GM21367 (cell line): ENCODE data around the gene TNIK.

Source experiments
- ATAC-seq: cut with Tn5 transposase; IDR thresholded peaks from one replicate; pipeline ENCODE4 v1.9.1; 2021; ENCODE audit not compliant: unreplicated experiment

Gene TNIK

DNA sequence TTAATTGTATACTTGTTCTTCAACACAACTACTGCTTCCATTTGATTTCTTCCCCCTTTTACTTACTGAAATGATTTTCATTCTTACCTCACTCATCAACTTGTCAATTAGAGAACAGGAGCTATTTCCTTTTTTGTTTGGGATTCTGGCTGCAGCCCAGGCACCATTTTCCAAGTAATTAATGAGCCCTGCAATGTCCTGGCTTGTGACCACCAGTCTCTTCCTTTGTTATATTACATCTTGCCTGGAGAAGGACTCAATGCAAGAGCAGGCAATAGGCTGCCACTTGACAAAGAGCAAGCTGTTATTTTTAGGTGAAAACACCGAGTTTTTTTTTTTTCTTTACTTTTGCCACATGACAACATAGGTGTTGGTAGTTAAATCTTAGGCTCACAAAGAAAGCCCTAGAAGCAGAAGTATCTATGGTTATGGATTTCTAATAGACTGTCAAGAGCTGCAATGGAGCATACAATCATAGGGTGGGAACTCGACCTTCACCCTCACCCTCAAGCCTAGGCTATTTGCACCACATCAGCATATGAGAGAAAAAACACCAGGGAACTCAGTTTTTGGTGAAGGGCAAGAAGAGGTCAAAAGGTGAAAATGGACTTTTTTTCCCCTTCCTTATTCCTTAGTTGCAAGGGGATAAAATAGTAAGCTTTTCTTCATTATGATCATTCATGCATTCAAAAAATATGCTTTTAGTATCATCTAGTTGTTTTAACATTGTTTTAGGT lies 114.9 kb downstream of the TNIK start:
- ATAC-seq: no peak

DNA sequence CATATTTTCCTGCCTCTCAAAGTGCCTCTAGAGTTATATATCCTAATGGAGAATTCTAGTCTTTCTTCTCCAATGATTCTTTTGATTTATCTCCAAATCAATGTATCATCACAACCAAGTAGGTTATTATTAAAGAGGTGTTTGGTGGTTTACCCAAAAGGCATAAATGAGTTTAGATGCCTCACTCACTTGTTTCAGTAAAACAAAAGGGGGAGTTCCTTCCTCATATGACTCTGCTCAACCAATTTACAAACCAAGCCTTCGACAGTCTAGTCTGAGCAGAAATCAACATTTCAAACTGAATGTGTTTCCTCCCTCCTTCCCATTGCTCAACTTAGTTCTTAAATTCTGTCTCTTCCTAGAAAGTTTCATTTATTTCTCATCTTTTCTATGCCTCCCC lies 116.5 kb downstream of the TNIK start:
- no peak for ATAC-seq

DNA sequence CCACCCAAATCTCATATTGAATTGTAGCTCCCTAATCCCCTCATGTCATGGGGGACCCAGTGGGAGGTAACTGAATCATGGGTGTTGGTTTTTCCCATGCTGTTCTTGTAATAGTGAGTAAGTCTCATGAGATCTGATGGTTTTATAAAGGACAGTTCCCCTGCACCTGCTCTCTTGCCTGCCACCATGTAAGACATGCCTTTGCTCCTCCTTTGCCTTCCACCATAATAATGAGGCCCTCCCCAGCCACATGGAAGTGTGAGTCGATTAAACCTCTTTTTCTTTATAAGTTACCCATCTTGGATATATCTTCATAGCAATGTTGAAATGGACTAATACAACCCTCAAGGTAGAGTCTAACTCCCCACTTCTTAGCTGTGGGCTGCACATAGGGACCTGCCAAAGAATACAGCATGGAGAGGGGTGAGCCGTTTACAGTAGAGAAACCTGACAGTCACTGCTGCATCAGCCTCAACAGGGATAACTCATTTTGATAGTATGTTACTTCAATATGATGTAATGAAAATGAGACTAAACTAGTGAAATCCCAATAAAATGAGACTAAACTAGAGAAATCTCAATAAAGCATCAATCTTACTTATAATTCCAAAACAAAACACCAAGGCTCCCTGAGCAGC lies 117.3 kb downstream of the TNIK start:
- ATAC-seq: no peak

DNA sequence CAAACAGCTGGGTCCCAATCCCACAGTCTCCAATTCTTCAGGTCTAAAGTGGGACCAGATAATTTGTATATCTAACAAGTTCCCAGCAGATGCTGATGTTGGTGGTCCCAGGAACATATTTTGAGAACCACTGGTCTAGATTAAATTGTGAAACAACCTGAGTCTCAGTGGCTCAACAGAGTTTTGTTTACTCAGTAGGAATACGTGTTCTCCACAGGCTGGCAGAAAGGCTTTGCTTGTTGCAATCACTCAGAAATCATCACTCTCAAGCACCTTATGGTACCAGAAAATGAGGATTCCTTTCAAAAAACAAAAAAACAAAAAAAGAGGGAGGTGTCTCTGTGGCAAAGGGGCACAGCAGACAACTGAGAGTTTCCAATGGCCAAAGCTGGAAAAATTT lies 118.0 kb downstream of the TNIK start:
- no peak for ATAC-seq

DNA sequence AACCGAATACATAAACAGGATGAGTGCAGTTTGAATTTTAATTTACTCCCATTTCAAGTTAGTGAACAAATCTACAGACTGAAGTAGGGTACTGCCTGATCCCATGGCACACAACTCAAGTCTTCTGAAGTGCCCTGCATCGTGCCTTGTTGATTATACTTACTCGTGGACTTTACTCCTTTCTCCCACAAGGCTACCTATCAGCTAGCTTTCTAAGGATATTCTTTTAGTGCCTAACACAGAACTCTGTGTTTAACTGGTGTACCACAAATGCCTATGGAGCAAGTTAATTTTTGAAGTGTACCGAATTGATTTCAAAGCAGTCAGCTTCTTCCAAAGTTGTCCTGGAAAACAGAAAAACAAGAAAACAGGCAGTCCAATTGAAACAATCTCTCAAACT lies 119.8 kb downstream of the TNIK start:
- no peak for ATAC-seq

DNA sequence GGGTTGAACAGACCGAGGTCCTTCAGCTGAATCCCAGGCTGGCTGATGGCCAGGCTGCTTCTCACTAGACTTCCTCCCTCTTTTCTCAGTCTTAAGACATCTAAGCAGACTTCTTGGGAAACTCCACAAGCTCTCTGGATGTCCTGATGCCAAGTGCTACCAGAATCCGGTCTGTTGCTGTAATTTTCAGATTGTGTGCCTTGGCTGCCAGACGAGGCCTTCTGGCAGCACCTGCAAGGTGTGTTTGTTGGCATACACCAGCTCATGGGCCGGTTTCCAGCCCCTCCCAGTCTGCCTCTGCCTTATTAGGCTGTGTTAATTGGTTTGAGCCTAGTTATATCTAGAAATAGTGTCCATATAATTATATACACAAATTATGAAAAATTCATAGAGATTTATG lies 120.6 kb downstream of the TNIK start:
- ATAC-seq: no peak

DNA sequence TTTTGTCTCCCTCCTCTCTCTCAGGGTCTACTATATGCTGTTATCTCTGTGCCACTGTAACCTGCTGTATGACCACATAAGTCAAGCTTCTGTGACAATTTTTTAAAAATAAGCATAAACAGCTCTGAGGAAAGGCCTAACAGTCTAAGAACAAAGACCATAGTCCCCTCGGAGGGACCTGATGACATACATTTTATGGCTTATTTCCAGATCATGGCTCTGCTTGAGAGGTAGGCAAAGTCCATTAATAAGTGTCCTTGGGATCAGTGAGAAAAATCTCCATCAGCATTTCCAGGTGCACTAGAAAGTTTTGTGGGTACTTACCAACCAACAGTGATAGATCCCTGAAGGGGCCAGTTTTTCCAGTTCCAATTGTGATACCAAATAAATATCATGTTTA lies 123.8 kb downstream of the TNIK start:
- no peak for ATAC-seq

DNA sequence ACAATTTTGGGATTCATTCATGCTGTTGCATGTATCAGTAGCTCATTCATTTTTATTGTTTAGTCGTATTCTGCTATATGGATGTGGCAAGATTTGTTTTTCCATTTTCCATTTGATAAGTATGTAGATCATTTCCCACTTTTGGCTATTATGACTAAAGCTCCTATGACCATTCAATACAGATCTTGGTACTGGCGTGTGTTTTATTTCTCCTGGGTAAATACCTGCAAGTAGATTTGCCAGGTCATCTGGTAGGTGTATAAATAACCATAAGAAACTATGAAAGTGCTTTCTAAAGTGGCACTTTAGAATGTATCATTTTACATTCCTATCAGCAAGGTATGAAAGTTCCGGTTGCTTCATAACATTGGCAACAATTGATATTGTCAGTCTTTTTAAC lies 124.6 kb downstream of the TNIK start:
- no peak for ATAC-seq

DNA sequence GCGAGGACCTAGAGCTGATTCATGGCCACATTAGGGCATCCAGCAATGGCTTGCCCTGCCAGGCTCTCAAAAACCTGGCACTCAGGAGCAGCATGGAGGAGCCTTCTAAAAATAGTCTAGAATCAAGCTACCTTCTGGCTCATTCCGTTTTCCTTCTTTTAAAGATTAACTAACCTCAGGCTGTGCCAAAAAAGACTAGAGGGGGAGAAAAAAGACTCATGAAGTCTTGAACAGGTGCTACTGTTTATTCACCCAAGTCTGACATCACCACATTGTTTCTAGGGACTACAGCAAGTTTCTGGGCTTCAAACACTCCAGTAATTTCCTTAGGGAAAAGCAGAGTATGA lies 125.8 kb downstream of the TNIK start:
- no peak for ATAC-seq

DNA sequence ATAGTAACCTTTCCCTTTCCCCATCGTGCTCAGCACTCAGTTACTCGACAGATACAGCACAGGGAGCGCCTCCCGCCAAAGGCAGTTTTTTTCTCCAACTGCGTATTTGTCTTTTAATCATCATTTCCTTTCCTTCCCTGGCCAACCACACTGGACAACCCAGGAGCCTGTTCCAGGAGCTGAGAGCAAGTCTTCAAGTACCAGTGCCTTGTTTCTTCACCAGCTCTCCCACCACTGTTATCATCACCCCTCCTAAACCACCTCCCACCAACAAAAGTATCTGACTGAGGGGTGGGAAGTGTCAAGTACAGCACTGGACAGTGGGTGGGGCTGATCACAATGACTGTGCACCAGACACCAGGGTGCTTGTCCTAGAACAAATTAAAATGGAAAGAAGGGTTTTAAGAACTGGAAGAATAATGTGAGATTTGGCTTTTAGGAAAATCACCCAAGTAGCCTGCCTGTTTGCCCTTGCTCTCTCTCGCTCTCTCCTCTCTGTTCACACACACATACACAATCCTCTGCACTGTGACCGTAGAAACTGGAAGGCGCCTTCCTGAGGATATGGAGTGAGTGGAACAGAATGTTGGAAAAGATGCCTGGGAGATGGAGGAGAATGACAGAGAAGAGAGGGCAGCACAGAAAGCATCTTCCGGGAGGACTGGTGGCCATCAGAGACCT lies 126.3 kb downstream of the TNIK start:
- no peak for ATAC-seq

DNA sequence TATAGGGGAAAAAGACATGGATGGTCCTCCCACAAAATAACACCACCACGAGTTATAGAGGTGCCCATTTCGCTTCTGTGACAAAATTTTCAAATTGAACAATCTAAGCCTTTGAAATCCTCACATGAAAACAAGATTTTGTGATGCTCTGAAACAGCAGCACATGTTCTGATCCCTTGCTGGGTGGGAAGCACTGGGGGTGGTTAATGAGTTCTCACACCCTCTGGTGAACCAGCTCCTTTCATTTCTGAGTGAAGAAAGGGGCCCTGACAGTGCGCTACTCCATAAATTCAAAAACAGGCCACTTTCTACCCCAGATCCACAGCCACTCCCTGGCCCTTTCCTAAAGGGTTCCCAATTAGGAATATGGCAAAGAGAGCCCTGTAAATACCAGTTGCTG lies 129.3 kb downstream of the TNIK start:
- ATAC-seq: no peak

DNA sequence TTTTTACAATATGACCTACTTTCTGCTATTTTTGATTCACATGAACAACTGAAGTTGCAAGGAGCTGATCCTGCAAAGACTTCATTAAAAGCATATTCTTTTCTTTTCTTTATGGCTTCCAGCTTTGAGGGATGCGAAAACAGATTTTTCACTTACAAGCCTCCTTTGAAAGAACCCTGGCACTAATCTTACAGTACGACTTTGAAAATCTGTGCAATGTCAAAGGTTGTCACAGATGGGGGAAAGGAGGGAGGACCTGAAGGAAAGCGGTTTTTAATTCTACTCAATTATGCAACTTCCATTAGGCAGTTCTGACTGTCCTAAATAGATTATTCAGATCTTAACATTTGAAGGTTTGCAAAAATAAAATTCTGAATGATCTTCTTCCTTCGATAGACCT lies 130.5 kb downstream of the TNIK start:
- ATAC-seq: no peak

DNA sequence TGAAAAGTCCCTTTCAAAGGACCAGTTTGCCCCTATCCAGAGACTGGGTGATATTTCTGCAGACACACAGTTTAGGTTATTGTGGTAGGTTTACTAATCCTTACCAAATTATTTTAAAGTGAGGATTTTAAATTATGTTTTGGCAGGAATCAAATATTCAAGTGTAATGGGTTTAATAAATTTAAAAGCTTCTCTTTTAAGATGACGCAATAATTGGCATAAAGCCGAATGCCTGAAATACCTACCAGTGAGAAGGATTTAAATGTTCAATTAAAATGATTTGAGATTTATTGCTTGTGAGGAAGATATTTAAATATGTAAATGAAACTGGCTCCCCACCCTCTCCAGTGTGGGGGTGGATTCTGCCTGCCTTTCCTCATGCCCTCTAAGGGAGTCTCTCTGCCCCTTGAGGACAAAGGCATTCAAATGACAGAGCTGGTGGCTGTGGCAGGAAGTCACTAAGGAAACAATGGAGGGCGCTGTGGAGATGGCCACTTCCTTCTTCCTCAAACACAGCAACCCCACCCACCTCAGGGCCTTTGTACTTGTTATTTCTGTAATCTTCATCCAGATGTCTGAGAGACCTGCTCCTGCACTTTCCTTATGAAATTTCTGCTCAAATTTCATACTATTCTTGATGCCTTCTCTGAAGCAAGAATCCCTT lies 131.7 kb downstream of the TNIK start:
- no peak for ATAC-seq

DNA sequence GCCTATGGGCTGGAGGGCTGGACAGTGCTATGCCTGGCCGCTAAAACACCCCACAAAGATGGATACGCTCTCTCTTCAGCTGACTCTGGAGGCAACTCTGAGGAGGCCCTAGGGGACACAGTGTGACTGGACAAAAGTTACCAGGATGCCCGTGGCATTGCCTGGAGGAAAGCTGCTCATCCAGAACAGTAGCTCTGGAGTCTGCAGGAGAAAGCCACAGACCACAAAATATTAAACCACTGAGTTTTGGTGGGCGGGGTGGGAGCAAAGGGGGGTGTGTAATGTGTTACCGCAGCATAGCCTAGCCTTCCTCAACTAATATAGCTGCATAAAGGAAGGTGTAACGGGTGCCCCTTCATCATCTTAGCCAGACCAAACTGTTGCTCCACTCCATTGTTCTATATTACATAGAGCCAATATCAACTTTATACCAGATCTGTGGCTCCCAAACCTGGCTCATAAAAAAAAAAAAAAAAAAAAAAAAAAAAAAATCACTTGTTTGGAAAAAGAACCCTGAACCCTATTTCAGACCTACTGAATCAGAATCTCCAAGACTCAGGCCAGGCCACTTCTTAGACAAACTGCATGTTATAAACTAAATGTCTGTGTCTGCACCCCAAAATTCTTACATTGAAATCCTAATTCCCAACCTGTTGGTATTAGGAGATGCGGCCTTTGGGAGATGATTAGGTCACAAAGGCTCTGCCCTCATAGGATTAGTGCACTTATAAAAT lies 132.6 kb downstream of the TNIK start:
- no peak for ATAC-seq

DNA sequence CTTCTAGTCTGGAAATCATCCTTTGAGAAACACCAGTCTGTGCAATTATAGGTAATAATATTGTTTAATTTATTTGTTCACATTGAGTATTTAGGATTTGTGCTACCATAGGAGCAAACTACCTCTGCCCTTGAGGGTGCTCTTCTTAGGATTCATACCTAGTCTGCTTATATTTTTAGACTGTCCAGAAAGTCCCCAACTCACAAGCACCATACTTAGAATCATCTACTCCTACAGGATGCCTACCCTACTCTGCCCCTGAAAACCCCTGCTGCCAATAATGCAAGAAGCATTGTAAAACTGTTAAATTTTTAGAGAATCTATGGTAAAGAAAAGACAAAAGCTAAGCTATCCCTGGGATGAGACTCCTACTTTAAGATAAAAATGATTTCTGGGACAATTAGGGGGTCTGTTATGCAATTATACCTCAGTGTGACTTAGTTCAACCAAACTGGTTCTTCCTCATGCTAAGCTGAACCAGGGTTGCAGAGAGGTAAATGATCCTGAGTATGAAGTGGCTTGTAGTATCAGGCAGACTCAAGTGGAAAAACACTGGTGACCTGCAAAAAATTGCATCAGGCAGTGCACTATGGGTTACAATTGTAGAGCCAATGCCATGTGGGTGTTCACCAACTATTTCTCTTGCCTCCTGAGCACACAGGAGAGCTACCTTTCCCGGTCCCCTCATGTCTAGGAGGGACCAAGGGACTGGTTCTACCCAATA lies 133.3 kb downstream of the TNIK start:
- ATAC-seq: no peak

DNA sequence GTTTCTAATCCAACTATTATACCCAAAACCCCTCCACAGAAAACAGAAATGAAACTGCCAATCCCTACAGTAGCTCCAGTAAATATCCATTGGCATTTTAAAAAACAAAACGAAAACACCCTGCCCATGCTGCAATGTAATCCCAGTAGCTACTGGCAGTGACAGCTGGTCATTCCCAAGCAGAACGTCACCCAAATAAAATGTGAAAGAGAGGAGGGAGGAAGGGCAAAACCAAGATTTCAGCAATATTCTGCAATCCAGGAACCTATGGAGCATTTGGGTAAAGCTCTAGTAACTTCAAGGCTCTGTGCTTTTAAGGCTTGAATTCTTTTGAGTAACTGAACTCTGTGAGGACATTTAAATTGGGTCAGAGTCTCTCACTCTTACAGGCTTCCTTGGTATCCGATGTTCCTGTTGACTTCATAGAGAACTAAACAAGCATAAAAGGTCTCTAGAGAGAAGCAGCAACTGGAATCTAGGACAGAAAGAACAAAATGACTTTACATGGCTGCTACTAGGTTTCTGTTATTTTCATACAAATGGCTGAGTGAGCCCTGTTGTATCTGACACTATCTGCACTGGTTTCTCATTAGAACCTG lies 136.2 kb downstream of the TNIK start:
- no peak for ATAC-seq

DNA sequence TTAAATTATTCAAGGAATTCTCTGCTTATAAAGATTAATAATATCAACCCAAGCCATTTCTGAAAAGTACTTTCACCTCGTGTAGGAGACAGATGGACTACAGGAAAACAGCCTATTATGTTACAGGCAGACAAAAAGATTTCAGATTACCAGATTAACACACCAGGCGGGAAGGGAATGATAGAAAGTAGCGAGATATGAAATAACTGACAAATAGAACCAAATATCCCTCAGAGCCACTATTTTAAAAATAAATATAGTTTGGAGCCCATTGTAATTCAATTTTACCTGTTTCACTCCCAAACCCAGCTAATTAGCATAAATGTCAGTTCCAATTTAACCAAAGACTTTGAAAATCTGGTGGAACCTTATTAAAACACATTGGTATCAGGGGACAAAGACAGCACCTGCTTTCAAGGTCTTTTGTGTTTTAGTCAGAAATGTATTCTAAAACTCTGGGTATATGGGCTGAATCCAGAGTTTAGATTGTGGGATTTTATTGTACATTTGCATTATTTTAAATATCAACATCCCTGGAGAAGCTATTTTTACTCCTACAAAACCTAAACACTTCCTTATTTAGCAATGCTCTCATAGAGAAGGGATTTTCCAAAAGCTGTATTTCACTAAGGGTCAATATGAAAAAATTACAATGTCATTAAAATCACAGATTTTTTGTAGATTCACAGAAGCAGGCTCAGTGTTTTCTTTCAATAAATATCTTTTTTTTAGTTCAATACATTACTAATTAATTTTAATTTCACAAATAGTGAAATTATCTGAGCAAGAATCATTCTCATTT lies 138.4 kb downstream of the TNIK start:
- ATAC-seq: no peak

DNA sequence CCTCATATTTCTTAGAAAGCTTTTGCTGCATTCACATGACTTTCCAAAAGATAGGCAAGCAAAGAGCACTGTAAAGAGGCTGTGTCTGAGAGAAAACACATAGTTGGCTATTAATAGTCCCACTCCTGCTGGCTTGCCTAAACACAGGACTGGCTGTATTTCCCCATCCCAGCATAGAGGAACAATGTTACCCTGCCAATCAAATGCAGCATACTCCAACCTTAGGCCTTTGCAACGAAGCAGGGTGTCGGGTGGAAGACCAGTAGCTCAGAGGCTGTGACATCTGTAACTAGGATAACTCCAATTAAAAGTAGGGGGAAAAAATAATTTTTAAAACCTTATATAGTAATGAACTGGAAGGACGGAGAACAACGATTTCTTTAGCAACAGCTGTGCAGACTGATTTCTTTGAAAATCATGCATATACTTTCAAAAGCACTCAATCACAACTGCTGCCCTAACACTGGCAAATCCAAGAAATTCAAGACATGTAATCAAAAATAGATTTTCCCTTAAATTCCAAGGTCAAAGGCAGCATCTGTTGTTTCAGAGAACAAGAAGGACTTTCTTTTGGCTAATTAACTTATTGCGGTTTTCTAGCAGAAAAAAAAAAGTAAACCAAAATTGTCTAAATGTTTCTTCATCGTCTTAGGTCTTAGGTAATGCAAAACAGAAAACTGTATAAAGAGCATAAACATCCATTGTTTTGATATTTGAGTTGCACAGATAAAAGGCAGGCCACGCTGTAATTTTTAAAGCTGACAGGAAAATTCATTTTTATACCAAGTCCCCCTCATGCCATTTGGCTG lies 139.3 kb downstream of the TNIK start:
- no peak for ATAC-seq

DNA sequence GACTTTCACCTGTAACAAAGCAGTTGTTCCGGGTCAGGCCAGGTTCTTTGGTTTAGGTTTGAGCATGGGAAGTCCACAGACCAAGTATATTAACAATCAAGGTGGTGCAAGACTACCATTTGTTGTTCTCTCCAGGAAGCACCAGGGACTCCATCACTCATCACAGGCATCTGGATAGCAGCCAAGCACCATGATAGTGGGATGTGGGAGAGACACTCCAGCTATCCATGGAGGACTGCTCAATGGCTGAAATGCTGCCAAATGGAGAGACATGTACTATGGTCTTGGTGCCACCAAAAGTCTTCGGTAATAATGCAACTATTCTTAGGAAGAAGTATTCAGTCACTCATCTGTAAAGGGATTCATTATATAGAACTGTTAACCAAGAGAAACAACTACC lies 143.0 kb downstream of the TNIK start:
- ATAC-seq: no peak
